HG03439 (cell line): ENCODE results near the gene PLEKHF1.

Experiments
- ATAC-seq: cut with Tn5 transposase; IDR thresholded peaks from one replicate; pipeline ENCODE4 v1.9.1; 2021; ENCODE audit warnings: mild to moderate bottlenecking, moderate library complexity; ENCODE audit not compliant: unreplicated experiment

PLEKHF1 gene

DNA sequence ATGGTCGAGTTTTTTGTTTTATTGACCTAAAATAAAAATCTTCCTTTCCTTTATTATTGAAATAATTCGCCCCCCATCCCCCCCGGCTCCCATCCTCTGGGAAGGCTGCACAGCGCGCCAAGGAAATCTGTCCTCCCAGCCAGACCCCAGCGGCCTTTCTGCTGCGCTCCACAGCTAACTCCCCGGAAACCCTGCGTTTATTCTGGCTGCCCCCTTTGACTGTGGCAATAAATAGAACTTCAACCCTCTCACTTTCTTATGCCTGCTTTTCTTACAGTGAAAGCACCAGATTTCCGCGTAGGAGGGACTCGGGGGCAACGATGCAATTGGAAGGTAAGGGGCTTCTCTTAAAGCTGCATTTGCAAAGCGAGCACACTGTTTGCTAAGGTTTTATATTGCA, 59.5 kb downstream of the PLEKHF1 start:
- ATAC-seq = no peak
